Psoas muscle (tissue), 8 donors: Measurements from ENCODE around the gene KCNT1. TPM values are rescaled to one million over a fixed set of nuclear protein-coding genes. Genes with fewer than 3 reads are reported as not detected.
A peak's percentile ranks its signal among the peaks of the same experiment; 100 is the strongest.

Source experiments
- ATAC-seq, 4 donors: fragments of 200-7000 bp; cut with Tn5 transposase; one replicate each; pipeline ENCODE4 v1.9.1; 2020; ENCODE audit warnings: moderate library complexity in 3 of 4, mild to moderate bottlenecking in 2 of 4
- DNase-seq, 2 donors: peaks; one replicate each; pipeline ENCODE4 v3.0.0-alpha.2; 2020
- H3K27ac ChIP-seq: fragments of 200-600 bp; one replicate; pipeline ENCODE4 v1.8.0; 2022
- H3K27me3 ChIP-seq, 3 donors: fragments of 200-600 bp in 1 of 3; one replicate each; pipeline versions ENCODE4 v1.6.1 to v1.8.0; 2013 to 2022; ENCODE audit warnings: low read length in 2 of 3, mild to moderate bottlenecking in 2 of 3, moderate library complexity in 1 of 3; ENCODE audit not compliant: insufficient read depth in 3 of 3
- H3K36me3 ChIP-seq, 2 donors: fragments of 200-600 bp in 1 of 2; one replicate each; pipeline versions ENCODE4 v1.6.1 to v1.8.0; 2013 to 2022; ENCODE audit warnings: low read depth in 1 of 2, mild to moderate bottlenecking in 1 of 2, moderate library complexity in 1 of 2; ENCODE audit not compliant: insufficient read depth in 1 of 2
- H3K4me1 ChIP-seq: fragments of 200-600 bp; one replicate; pipeline ENCODE4 v1.8.0; 2022
- H3K4me3 ChIP-seq: fragments of 200-600 bp; one replicate; pipeline ENCODE4 v1.8.0; 2022; ENCODE audit warnings: mild to moderate bottlenecking
- H3K9me3 ChIP-seq: fragments of 200-600 bp; one replicate; pipeline ENCODE4 v1.8.0; 2022
- whole genome bisulfite sequencing, 3 donors: extraction: QIAGEN DNeasy Blood & Tissue Kit; methylation state at CpG; one replicate each; pipeline versions ENCODE4 v1.1.6 to v1.1.7; 2013; 5-methylcytosine and 5-hydroxymethylcytosine counted together
- intact Hi-C, 2 donors: fragments of 100-400 bp; cut with DNase I; formaldehyde crosslinking; loops; one replicate each; pipeline versions ENCODE4 v1.11.0 to v1.14.2; 2022
- polyA plus RNA-seq, 3 donors: library from polyadenylated mRNA; stranded (reverse); fragments of 200-250 nt; gene quantifications; one replicate each; pipeline ENCODE4 v1.2.3, GENCODE V29; 2013
- total RNA-seq, 4 donors: library from RNA; stranded (reverse); fragmentation: NEBNext Ultra II Directional in 2 of 4; extraction: Animal tissue kit (Norgen Biotek cat#: 25700) in 2 of 4; gene quantifications; one replicate each; pipeline versions ENCODE4 v1.2.1 to v1.2.4, GENCODE V29; 2021 to 2023
- TF ChIP-seq, protein P1 (sequence below): fragments of 200-600 bp; IDR thresholded peaks from one replicate; pipeline ENCODE4 v1.8.0; 2022; ENCODE audit warnings: antibody characterized with exemption
- donor health status: healthy with polysubstance abuse.
- donor health status: DM: no; HTN: no; CAD: no; lungs with moderate emphysema.
- donor health status: Bipolar disorder and iron deficiency.
- donor health status: healthy.
- donor health status: DM: yes; HTN: yes; CAD: no.
- donor health status: DM: no; HTN: no; CAD: no.
- donor health status: DM: no; HTN: no; CAD: no.
- donor health status: DM: yes; HTN: yes; CAD: no.

The KCNT1 gene
- total and polyA plus RNA-seq, 7 donors, result 1.1 to 15.0 (median 10.3) TPM

DNA sequence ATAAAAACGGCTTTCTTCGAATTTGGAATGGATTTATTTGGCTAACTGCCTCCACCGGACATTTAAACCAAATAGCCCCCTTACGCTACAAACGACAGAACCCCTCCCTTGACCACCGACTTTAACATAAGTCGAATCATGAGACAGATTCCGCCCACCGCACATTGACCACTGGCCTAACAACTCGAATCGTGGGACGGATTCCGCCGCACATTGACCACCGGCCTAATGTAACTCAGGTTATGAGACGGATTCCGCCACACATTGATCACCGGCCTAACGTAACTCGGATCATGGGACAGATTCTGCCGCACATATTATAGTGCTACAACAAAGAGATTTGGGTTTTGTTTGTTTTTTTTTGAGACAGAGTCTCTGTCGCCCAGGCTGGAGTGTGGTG lies 41.6 kb upstream of the KCNT1 start:
- Histone ChIP-seq H3K4me3 (no peak overlapping the region), H3K9me3 (no peaks in the 10 kb centered on the region), H3K27me3 (peaks cover 0 to 29% (median 5%) of the 10 kb centered on the region in 3 donors), H3K36me3 (no peaks in the 10 kb centered on the region), H3K27ac (no peak overlapping the region), H3K4me1 (no peaks in the 10 kb centered on the region)
- no peak for DNase-seq
- no peak for ATAC-seq
- intact Hi-C loops, result no loop called here
- TF ChIP-seq, protein P1, sequence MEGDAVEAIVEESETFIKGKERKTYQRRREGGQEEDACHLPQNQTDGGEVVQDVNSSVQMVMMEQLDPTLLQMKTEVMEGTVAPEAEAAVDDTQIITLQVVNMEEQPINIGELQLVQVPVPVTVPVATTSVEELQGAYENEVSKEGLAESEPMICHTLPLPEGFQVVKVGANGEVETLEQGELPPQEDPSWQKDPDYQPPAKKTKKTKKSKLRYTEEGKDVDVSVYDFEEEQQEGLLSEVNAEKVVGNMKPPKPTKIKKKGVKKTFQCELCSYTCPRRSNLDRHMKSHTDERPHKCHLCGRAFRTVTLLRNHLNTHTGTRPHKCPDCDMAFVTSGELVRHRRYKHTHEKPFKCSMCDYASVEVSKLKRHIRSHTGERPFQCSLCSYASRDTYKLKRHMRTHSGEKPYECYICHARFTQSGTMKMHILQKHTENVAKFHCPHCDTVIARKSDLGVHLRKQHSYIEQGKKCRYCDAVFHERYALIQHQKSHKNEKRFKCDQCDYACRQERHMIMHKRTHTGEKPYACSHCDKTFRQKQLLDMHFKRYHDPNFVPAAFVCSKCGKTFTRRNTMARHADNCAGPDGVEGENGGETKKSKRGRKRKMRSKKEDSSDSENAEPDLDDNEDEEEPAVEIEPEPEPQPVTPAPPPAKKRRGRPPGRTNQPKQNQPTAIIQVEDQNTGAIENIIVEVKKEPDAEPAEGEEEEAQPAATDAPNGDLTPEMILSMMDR, result no peak
- WGBS, 3 donors, result 93 to 95% (median 94%) methylated on average over 22 of the region's 22 CpGs

DNA sequence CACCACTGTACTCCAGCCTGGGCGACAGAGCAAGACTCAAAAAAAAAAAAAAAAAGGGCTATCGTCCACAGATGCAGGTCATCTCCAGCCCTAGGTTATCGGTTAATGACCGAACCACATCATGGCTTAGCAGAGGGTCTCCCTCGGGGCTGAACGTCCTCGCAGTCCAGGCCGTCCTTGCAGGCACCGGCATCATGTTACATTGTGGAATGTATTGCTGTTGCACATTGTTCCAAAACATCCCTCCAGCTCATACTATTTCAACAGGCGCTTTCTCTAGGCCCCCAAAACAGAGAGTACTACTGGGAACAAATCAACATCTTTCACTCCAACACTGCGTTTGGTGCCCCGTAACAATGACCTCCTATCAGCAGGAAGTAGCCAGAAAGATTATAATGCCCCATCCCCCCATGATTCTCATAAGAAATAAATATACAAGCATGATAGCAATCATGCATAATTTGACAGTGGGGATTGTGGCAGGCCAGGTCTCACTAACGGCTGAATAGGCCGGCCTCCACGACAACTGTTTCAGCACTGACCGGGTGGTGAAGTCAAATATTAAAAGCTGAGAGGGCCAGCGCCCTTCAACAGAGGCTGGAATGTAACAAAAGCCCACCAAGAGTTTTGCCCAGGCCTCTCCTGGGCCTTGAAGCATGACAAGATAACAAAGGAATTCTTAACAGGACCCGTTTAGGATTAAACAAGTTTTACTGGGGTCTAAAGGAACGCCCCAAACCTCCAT lies 40.0 kb upstream of the KCNT1 start:
- H3K27me3 ChIP-seq, result peaks cover 0 to 30% (median 5%) of the 10 kb centered on the region in 3 donors
- H3K27ac ChIP-seq, result no peak overlapping the region
- H3K4me1 ChIP-seq, result no peaks in the 10 kb centered on the region
- 38 to 50% (median 50%) methylated on average over 19 of the region's 19 CpGs for WGBS, 3 donors
- no peaks in the 10 kb centered on the region for H3K36me3 ChIP-seq
- ATAC-seq (no peak), DNase-seq (no peak)
- TF ChIP-seq, protein P1, result no peak
- intact Hi-C loops, result no loop called here
- H3K9me3 ChIP-seq, result no peaks in the 10 kb centered on the region
- H3K4me3 ChIP-seq, result no peak overlapping the region

DNA sequence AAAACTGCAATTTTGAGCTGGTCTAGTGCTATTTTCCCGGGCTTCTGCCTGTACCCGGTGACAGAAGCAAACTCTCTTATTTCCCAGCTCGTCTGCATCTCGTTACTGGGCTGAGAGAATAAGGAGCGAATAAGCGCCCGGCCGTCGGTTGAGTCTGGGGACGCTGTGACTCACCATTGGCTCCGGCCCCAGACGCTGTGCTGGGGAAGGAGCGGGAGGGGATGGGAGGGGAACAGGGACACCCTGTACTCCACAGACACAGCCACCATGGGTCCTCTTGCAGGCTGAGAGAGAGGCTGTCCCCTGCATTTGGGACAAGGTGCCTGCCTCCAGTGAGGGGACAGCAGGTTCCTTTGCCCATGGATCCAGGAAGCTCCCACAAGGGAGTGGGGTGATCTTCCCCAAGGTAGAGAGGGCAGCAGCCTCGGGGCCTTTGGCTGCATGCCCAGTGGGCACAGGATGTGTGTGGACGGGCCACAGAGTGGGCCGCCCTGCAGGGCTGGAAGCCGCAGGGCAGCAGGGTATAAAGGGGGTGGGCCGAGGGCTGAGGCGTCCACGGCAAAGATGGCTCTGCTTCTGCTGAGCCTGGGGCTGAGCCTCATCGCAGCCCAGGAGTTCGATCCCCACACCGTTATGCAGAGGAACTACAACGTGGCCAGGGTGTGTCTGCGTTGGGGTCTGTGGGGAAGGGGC lies 39.1 kb upstream of the KCNT1 start, which contains the start of gene LCN9:
Gene LCN9 (plus strand): TSS at position 552 of the 693 bp plus-strand sequence. CDS start 13 bp downstream, at position 565.
- DNase-seq, result no peak
- TF ChIP-seq, protein P1, result no peak
- H3K4me3 ChIP-seq, result no peak within 1 kb of the TSS
- H3K4me1 ChIP-seq, result no peaks in the 10 kb centered on the region
- H3K27ac ChIP-seq, result no peak within 1 kb of the TSS
- intact Hi-C loops, result no loop called here
- WGBS, 3 donors, result 31 to 49% (median 37%) methylated on average over 23 to 25 of the region's 25 CpGs
- peaks cover 0 to 34% (median 7%) of the 10 kb centered on the region in 3 donors for H3K27me3 ChIP-seq
- H3K36me3 ChIP-seq, result no peaks in the 10 kb centered on the region
- H3K9me3 ChIP-seq, result no peaks in the 10 kb centered on the region
- ATAC-seq, result no peak

DNA sequence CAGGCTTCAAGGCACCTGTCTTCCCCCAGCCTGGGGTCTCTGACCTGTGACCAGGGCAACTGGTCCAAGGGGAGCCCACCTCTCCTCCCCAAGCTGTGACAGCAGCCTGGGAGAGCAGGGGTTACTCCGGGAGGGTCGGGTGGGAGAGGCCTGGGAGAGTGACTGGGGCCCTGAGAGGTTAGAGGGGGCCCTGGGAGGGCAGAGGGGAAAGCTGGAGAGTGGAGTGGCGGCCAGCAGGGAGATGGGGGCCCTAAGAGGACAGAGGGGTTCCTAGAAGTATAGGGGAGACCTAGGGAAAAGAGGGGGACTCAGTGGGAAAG lies 38.6 kb upstream of the KCNT1 start:
- TF ChIP-seq, protein P1, result no peak
- Histone ChIP-seq H3K4me3 (no peak overlapping the region), H3K36me3 (no peaks in the 10 kb centered on the region), H3K9me3 (no peaks in the 10 kb centered on the region), H3K4me1 (no peaks in the 10 kb centered on the region), H3K27me3 (peaks cover 0 to 34% (median 7%) of the 10 kb centered on the region in 3 donors), H3K27ac (no peak overlapping the region)
- intact Hi-C loops, result no loop called here
- DNase-seq (peak in 1 of 2 donors; percentile 13), ATAC-seq (no peak)
- 69 to 83% (median 69%) methylated on average over 2 to 3 of the region's 3 CpGs for WGBS, 3 donors
